ENCODE results near the gene YIF1A. TPM values are rescaled to one million over a fixed set of nuclear protein-coding genes. Genes with fewer than 3 reads are reported as not detected.

YIF1A gene
- polyA plus RNA-seq, 1 donor from 2014 or later: 51.2 TPM

DNA sequence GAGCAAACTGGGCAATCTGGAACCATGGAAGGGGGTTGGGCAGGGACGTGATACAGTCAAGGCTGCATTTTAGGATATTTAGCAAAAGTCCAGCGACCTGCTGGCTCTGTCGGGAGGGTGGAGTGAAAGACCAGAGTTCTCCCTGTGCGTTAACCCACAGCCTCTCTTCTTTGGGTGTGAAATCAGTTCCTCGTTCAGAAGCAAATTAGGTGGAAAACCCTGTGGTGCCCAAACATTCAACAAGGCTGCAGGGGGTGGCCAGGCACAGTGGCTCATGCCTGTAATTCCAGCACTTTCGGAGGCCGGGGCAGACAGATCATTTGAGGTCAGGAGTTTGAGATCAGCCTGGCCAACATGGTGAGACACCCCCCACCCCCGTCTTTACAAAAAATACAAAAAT, 8.7 kb upstream of the YIF1A start:
- peaks cover 8% of the 10 kb centered on the region for H3K27me3 ChIP-seq (ENCODE audit: insufficient read depth, low read depth, low read length)
- H3K9me3 ChIP-seq (ENCODE audit: low read length): no peaks in the 10 kb centered on the region
- no peaks in the 10 kb centered on the region for H3K79me2 ChIP-seq (replicated peaks; ENCODE audit: insufficient read depth, low read length)
- H4K20me1 ChIP-seq (ENCODE audit: insufficient read depth): no peaks in the 10 kb centered on the region
- TF ChIP-seq POLR2AphosphoS5 (IDR thresholded peaks at IDR 0.05) (no peak), MXI1 (conservative IDR thresholded peaks at IDR 0.05; ENCODE audit: poor library complexity, severe bottlenecking) (no peak), EZH2 (IDR thresholded peaks at IDR 0.05; ENCODE audit: borderline replicate concordance, insufficient read depth, low read length, poor library complexity, severe bottlenecking) (no peak), SMC3 (conservative IDR thresholded peaks at IDR 0.05; ENCODE audit: poor library complexity) (no peak), EP300 (conservative IDR thresholded peaks at IDR 0.05; ENCODE audit: poor library complexity, severe bottlenecking) (no peak), TAF1 (IDR thresholded peaks at IDR 0.05; ENCODE audit: low read depth) (no peak), RAD21 (conservative IDR thresholded peaks at IDR 0.05) (no peak)
- TF ChIP-seq, protein P1, sequence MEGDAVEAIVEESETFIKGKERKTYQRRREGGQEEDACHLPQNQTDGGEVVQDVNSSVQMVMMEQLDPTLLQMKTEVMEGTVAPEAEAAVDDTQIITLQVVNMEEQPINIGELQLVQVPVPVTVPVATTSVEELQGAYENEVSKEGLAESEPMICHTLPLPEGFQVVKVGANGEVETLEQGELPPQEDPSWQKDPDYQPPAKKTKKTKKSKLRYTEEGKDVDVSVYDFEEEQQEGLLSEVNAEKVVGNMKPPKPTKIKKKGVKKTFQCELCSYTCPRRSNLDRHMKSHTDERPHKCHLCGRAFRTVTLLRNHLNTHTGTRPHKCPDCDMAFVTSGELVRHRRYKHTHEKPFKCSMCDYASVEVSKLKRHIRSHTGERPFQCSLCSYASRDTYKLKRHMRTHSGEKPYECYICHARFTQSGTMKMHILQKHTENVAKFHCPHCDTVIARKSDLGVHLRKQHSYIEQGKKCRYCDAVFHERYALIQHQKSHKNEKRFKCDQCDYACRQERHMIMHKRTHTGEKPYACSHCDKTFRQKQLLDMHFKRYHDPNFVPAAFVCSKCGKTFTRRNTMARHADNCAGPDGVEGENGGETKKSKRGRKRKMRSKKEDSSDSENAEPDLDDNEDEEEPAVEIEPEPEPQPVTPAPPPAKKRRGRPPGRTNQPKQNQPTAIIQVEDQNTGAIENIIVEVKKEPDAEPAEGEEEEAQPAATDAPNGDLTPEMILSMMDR (IDR thresholded peaks at IDR 0.05; ENCODE audit: poor library complexity, severe bottlenecking): no peak
- TF ChIP-seq, protein P2, sequence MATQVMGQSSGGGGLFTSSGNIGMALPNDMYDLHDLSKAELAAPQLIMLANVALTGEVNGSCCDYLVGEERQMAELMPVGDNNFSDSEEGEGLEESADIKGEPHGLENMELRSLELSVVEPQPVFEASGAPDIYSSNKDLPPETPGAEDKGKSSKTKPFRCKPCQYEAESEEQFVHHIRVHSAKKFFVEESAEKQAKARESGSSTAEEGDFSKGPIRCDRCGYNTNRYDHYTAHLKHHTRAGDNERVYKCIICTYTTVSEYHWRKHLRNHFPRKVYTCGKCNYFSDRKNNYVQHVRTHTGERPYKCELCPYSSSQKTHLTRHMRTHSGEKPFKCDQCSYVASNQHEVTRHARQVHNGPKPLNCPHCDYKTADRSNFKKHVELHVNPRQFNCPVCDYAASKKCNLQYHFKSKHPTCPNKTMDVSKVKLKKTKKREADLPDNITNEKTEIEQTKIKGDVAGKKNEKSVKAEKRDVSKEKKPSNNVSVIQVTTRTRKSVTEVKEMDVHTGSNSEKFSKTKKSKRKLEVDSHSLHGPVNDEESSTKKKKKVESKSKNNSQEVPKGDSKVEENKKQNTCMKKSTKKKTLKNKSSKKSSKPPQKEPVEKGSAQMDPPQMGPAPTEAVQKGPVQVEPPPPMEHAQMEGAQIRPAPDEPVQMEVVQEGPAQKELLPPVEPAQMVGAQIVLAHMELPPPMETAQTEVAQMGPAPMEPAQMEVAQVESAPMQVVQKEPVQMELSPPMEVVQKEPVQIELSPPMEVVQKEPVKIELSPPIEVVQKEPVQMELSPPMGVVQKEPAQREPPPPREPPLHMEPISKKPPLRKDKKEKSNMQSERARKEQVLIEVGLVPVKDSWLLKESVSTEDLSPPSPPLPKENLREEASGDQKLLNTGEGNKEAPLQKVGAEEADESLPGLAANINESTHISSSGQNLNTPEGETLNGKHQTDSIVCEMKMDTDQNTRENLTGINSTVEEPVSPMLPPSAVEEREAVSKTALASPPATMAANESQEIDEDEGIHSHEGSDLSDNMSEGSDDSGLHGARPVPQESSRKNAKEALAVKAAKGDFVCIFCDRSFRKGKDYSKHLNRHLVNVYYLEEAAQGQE (IDR thresholded peaks at IDR 0.05; ENCODE audit: borderline replicate concordance): no peak
- H3K36me3 ChIP-seq (ENCODE audit: insufficient read depth, low read length): no peaks in the 10 kb centered on the region
- no peak overlapping the region for H3K27ac ChIP-seq (ENCODE audit: low read length)
- H2AFZ ChIP-seq (ENCODE audit: low read depth, low read length): no peak overlapping the region
- no peak overlapping the region for H3K9ac ChIP-seq (ENCODE audit: low read length)
- no peak overlapping the region for H3K4me3 ChIP-seq (ENCODE audit: low read length)
- H3K4me2 ChIP-seq (ENCODE audit: low read length): no peak overlapping the region
- H3K9me2 ChIP-seq (ENCODE audit: insufficient read depth, low read length): no peaks in the 10 kb centered on the region
- H3F3A ChIP-seq (ENCODE audit: insufficient read depth, low read length, poor library complexity, severe bottlenecking): no peaks in the 10 kb centered on the region

DNA sequence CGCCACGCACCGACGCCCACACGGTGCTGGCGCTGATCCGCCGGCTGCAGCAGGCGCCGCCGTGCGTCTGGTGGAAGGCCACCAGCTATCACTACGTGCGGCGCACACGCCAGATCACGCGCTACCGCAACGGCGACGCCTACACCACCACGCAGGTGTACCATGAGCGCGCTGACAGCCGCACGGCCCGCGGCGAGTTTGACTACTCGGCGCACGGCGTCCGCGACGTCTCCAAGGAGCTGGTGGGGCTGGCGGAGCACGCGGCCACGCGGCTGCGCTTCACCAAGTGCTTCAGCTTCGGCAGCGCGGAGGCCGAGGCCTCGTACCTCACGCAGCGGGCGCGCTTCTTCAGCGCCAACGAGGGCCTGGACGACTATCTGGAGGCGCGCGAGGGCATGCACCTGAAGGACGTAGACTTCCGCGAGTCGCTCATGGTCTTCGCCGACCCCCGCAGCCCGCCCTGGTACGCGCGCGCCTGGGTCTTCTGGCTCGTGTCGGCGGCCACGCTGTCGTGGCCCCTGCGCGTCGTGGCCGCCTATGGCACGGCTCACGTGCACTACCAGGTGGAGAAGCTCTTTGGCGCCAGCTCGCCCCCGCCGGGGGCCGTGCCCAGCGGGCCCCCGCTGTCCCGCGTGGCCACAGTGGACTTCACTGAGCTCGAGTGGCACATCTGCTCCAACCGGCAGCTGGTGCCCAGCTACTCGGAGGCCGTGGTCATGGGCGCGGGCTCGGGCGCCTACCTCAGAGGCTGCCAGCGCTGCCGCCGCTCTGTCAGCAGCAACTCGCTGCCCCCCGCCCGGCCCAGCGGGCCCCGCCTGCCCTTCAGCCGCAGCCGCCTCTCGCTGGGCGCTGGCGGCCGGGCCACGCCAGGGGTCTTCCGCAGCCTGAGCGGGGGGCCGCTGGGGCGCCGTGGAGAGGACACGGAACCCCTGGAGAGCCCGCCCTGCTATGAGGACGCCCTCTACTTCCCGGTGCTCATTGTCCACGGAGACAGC, 6.0 kb upstream of the YIF1A start:
- Histone ChIP-seq H3K4me3 (ENCODE audit: low read length) (no peak overlapping the region), H2AFZ (ENCODE audit: low read depth, low read length) (no peak overlapping the region), H3K79me2 (replicated peaks; ENCODE audit: insufficient read depth, low read length) (no peaks in the 10 kb centered on the region), H3F3A (ENCODE audit: insufficient read depth, low read length, poor library complexity, severe bottlenecking) (no peaks in the 10 kb centered on the region), H3K9me2 (ENCODE audit: insufficient read depth, low read length) (no peaks in the 10 kb centered on the region), H3K9ac (ENCODE audit: low read length) (no peak overlapping the region), H3K9me3 (ENCODE audit: low read length) (no peaks in the 10 kb centered on the region), H4K20me1 (ENCODE audit: insufficient read depth) (no peaks in the 10 kb centered on the region), H3K27ac (ENCODE audit: low read length) (no peak overlapping the region), H3K36me3 (ENCODE audit: insufficient read depth, low read length) (no peaks in the 10 kb centered on the region), H3K27me3 (ENCODE audit: insufficient read depth, low read depth, low read length) (peaks cover 32% of the 10 kb centered on the region), H3K4me2 (ENCODE audit: low read length) (no peak overlapping the region)
- TF ChIP-seq TAF1 (IDR thresholded peaks at IDR 0.05; ENCODE audit: low read depth) (no peak), POLR2AphosphoS5 (IDR thresholded peaks at IDR 0.05) (peak; percentile 41), EP300 (conservative IDR thresholded peaks at IDR 0.05; ENCODE audit: poor library complexity, severe bottlenecking) (no peak)

Measured in neural cell (in vitro differentiated cells).